ENCODE data around the gene HPCA.

The HPCA gene

DNA sequence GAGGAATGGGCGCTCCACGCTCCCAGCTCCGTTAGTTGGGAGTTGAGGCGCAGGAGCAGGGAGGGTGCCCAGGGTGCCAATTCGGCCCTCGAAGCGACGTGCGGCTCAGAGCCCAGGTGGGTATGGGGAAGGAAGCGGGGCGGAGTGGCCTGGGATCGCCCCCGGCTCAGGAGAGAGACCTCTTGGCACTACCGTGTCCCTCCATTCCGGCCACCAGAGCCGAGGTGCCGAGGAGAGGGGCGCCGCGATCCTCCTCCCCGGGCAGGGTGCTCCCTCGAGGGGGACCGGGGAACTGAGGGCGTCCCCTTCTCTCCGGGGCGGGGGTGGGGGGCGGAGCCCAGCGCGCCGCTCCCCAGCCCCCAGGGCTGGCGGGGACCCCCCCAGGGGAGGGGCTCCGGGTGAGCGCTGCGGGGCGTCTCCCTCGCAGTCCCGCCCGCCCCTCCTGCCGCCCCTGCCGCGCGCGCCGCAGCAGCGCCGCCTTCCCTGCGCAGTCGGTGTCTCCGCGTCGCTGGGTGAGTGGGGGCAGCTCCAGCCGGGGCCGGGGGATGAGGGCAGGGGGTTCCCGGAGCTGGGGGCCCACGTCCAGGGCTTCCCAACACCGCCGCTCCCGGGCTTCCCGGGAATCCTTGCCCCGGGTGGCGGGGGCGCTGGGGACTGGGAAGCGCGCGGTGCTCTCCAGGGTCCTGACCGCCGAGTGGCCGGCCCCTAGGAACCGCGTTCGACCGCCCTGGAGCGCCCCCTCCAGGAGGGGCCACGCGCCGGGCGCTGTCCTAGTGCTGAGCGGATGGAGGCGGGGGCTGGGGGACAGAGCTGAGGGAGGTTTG lies at the start of gene HPCA:
Gene HPCA (plus strand): TSS at position 488 of the 824 bp plus-strand sequence. CDS start 2,408 bp downstream, outside the sequence.
- DNase-seq: peak; percentile 63 to 72

GRCh38 chr1:32848354-32849063 lies 37.8 kb upstream of the HPCA start:
- DNase-seq: no peak

- DNase-seq: no peak
These were observed 30.3 kb upstream of the HPCA start for GRCh38 chr1:32855861-32856617.

DNA sequence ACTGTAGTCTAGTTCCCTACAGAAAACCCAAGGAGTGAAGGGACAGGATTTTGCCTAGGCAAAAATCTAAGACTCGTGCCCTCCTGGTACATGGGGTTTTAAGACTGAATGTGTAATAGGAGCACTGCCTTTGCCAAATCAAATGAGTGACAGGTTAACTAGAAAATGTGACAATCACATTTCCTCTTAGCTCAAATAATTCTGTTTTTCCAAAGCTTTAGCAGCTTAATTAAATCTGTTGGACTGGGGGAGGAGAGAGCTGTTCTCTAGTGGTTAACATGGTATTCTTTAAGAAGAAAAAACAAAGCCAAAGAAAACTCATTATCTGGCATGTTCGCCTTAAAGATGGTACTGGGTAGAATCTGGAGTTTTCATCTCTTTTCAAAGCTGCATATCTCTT lies 28.2 kb upstream of the HPCA start:
- no peak for DNase-seq

- DNase-seq: no peak
These were observed 27.5 kb upstream of the HPCA start for GRCh38 chr1:32858791-32859190.

- no peak for DNase-seq
These were observed 26.4 kb upstream of the HPCA start for GRCh38 chr1:32859915-32860314.

DNA sequence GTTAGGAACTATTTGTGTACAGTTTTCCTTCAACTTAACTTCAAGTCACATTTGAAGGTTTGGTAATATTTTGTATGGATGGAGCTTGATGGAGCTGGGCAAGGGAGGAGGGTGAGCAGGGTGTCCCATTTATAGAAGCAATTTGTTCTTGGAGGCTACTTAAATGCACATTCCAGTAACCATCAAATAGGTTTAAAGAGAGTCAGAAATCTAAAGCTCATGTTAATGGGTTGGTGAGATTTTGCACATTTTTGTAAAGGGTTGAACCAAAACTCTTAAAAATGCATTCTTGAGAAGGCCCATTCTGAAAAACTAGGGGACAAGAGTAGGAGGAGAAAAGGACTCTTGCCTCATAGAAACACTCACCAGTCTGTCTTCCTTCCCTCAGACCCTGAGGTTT lies 25.7 kb upstream of the HPCA start:
- no peak for DNase-seq

GRCh38 chr1:32861904-32862695 lies 24.2 kb upstream of the HPCA start:
- no peak for DNase-seq

DNA sequence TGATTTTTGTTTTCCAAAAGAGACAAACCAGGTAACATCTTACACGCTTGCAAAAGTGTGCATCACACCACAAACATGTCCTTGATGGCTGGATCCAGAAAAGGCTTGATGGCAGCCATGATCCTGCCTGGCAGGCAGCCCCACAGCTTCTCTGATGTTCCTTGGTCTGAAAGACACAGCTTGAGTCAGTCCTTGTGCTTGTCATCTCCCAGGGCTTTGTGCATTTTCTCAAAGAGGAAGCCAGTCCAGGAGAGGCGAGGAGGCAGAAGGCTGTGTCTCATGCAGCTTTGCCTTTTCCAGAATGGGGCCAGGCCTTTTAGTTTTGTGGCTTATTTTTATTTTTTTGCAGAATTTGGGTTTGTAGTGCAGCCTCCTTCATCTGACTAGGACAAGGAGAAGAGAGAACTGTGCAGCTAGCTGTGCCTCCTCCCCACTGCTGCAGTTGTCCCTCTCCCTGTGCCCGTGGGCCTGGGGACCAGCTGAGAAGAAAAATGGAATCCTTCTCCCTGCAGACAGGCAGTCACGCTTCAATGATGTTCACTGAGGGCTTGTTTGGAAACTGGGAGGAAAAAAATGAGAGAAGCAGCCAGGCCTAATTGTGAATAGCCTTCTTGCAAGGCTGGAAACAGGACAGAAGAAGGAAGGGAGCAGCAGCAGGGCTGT lies 22.9 kb upstream of the HPCA start:
- peak in 1 of 2 experiments; percentile 7 for DNase-seq

DNA sequence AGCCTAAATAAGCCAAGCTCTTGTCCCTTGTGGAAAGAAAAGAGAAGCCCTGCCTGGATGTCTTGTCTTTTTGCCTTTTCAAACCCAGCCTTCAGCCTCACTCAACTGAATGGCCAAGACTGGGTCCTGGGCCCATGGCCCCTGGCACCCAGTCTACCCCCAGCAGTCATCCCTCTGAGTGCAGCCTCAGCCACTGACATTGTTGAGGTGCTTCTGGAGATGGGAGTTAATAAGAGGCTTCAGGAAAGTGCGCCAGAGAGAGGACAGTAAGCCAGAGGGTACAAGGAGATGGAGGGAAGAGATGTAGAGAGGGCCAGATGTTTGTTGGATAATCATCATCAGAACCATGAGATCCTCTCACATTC lies 22.4 kb upstream of the HPCA start:
- DNase-seq: peak in 1 of 2 experiments; percentile 1

DNA sequence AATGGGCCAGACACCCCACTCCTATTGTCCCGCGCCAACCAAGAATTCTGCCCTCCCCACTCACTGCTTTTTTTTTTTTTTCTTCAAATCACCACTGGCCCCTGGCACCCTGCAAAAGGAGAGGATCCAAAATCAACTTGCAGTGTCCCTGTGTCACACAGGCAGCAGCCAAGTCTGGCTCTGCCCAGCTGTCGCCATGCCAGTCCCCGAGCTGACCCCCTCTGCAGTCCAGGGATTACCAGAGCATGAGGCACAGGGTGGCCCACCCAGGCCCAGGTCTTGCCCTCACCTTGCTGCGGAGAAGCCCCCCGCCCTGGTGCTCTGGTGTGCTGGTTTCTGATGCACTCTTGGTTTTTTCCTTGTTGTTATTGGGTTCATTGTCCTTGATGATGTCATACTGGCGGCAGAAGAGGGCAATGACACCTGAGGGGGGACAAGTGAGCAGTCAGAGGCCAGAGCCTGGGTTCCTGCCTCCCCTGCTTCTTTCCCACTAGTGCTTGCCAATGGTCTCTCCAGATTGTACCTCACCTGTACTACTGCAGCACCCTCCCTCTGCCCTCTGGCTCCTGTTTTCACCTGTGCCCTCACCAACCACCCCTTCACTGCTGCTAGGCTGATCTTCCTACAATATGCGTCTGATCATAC lies 21.8 kb upstream of the HPCA start:
- no peak for DNase-seq

DNA sequence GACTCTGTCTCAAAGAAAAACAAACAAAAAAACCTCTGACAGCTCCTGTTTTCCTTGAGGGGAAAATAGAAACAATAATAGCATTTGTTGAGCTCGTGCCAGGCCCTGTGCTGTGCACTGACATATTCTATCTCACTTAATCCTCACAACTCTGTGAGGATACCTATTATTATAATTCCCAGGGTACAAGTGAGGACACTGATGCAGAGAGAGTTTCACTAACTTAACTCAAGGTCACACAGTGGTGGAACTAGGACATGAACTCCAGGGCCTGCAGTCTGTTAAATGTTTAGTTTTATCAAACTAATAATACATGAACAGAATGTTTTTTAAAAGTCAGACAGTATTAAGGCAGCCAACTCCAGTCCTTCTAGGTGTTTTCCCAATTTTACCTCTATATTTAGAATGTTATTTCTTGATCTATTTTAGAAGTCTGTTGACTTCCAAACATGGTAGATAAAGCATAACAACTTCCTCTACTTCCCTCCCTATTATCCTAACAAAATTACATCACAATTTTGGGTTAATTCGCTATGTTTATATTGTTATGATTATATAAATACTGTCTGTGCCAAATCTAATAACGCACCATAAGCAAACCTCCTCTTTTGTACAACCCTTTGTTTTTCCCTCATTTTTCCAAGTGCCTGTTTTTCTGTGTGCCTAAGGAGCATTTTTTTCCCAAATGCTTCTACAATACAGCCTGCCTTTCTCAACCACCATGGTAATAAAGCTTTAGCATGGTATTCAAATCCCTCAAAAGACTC lies 20.5 kb upstream of the HPCA start:
- DNase-seq: no peak

DNA sequence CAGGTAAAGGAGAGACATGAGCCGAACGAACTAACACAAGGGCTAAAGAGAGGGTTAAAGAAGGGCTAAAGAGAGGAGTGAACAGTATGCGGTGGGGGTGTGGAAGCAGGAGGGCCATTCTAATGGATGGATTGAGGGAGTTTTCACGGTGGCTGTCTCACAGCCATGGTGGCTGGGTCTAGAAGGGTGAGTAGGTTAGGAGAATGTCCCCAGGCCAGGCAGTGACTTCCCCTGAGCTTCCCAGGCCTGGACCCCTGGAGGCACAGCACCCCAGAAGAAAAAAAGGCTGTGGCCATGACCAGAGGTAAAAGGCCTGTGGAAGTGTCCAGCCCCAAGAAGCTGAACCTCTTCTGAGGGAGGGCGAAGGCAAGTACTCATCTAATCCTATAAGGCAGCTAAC lies 19.1 kb upstream of the HPCA start:
- peak in 1 of 2 experiments; percentile 4 for DNase-seq

GRCh38 chr1:32867671-32868070 lies 18.6 kb upstream of the HPCA start:
- peak in 1 of 2 experiments; percentile 14 for DNase-seq

GRCh38 chr1:32868085-32868484 lies 18.2 kb upstream of the HPCA start:
- DNase-seq: no peak

DNA sequence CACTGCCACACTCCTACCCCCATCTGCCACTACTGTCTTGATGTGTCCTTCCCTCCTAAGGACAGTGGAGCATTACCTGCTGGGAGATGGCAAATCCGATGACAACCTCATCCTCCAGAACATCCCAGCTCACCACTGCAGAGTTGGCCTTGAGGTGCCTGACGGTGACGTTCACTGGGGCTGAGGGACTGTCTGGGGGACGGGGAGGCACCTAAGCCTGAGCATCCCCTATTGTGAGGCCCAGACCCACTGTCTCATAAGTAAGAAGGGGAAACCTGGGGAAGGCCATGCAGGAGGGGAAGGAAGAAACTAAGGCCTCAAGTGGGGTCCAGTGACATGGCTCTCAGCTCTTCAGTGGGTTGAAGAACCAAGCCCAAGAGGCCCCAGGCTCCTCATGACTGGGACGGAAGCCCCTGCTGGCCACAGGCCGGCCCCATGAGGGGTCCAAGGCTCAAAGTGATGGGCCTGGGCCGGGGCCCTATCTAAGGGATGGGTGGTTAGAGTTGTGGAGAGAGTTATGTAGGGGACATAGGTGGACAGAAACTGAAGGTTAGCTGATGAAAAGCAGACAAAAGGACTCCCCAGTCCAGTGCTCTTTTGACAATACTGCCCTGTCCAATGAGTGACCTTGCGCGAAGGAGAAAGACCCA lies 17.4 kb upstream of the HPCA start:
- peak in 1 of 2 experiments; percentile 11 for DNase-seq

- peak in 1 of 2 experiments; percentile 20 for DNase-seq
These were observed 16.2 kb upstream of the HPCA start for GRCh38 chr1:32869923-32870614.

DNA sequence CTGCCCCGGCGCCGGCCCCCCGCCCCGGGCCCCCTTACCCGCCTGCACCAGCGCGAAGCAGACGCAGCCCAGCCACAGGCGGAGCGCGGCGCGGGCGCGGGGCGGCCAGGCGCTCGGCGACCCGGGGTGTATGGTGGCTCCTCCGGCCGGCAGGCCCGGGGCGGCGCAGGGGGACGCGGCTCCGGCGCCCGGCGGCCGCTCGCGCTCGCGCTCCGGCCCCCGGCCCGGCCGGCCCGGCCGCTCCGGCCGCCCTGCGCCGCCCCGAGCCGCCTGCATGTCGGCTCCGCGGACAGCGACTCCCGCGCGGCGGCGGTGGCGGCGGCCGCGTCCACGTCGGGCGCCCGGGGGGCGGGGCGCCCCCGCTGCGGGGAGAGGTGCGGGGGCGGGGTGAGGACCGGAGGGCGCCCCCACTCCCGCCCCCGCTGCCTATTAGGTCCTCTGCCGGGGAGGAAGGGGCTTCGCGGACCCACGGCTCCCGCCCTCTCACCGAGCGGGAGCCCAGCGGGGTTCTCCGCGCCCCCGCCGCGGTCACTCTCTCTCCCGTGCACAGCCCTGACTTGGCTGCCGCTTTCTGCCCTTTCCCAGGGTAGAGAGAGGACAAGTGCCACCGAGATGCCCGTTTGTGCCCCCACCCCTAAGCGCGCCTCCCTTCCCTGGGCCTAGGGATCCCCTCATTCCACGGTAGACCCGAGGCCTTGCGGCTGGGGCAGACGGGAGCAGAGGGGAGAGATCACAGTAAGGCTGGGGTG lies 15.5 kb upstream of the HPCA start, which contains the start of gene FNDC5:
Gene FNDC5 (minus strand): TSS at position 298 of the 749 bp plus-strand sequence.
- peak in 1 of 2 experiments; percentile 21 for DNase-seq
